AG04449 (cell line): ENCODE data around the gene TICAM2.

Experiments used
- CTCF ChIA-PET: fragments of 350-600 bp; formaldehyde crosslinking; extraction: SDS; loops from one replicate; lab custom pipeline; 2021; ENCODE audit warnings: antibody characterized with exemption; lab: Yijun Ruan, JAX
- POLR2A ChIA-PET: fragments of 400-600, 350-600 bp; formaldehyde crosslinking; extraction: SDS; loops from one replicate; lab custom pipeline; 2020; ENCODE audit warnings: antibody characterized with exemption, inconsistent platforms; lab: Yijun Ruan, JAX
- DNase-seq: peaks from one replicate; pipeline ENCODE4 v3.0.0-alpha.2; 2010; ENCODE audit warnings: low read depth, low spot score
- H3K4me3 ChIP-seq: 2 replicates; pipeline ENCODE4 v1.5.1; 2011; ENCODE audit warnings: low read depth, mild to moderate bottlenecking, control low read depth, low read length
- CTCF ChIP-seq: IDR thresholded peaks from one replicate; pipeline ENCODE4 v1.5.1; 2011; ENCODE audit warnings: mild to moderate bottlenecking, moderate library complexity, low read length, control low read depth, inconsistent platforms; ENCODE audit not compliant: insufficient read depth; ENCODE audit errors: missing control alignments

Gene TICAM2

DNA sequence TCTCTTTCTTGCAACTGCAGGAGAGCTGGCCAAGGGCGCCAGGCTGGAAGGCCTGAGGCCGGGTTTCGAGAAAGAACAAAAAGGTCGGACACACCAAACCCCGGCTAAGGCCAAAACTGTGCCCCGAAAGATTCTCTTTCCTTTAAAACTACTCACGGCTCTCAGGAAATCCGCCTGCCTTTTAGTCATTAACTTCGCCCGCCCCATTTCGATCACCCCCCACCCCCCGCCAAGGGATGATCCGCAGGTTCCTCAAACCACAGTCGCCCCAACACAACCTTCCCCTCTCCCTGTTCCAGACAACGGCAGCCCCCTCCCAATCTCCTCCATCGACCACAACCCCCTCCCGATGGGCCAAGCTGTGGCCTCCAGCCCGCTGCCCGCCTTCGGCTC lies 58.2 kb downstream of the TICAM2 start:
- TF ChIP-seq CTCF: no peak
- peak overlapping the region; percentile 78 for H3K4me3 ChIP-seq
- ChIA-PET POLR2A (interaction anchor here (1.0 to 2.5 kb wide), 10 partner anchors 12 to 178 kb away, joined by 3 to 10 read pairs (median 4); no protein-coding TSS in a partner anchor), CTCF (interaction anchor here (1.2 to 3.2 kb wide), 8 partner anchors 10 to 248 kb away, joined by 3 to 21 read pairs (median 4); partner anchors contain the start of gene CCDC112)
- DNase-seq: no peak

DNA sequence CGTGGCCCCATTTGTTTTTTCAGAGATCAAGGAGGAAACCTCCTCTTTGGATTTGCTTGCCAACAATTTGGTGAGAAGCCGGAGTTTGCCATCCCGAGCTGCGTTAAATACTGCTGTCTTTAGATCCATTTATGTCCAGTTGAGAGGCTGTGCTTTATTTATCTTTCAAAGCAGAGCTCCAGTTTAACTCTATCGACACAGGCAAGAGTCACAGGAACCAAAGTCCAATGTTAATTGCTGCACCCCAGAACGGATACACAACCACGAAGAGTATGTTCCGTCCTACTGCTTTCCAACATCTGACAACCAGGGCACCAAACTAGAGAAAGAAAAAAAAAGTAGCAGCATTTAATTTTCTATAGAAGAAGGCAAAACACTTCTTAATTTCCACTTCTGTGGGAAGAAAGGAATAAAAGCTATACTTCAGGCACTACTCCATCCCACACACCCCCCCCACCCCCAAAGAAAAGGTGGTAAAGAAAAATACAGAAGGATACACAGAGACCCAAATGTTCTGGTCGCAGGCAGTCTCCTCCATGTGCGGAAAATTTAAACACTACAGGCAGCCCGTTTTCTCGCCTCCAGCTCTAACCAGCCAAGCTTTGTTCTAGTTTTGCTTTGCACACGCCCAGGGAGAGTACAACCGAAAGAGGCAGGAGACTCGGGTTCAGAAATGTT lies 58.8 kb downstream of the TICAM2 start:
- ChIA-PET POLR2A (interaction anchor here (0.6 to 2.5 kb wide), 8 partner anchors 11 to 177 kb away, joined by 3 to 10 read pairs (median 4); no protein-coding TSS in a partner anchor), CTCF (interaction anchor here (0.9 to 3.2 kb wide), 10 partner anchors 11 to 247 kb away, joined by 3 to 21 read pairs (median 4); partner anchors contain the start of gene CCDC112)
- H3K4me3 ChIP-seq: peak overlapping the region; percentile 78
- no peak for DNase-seq
- TF ChIP-seq CTCF: no peak

DNA sequence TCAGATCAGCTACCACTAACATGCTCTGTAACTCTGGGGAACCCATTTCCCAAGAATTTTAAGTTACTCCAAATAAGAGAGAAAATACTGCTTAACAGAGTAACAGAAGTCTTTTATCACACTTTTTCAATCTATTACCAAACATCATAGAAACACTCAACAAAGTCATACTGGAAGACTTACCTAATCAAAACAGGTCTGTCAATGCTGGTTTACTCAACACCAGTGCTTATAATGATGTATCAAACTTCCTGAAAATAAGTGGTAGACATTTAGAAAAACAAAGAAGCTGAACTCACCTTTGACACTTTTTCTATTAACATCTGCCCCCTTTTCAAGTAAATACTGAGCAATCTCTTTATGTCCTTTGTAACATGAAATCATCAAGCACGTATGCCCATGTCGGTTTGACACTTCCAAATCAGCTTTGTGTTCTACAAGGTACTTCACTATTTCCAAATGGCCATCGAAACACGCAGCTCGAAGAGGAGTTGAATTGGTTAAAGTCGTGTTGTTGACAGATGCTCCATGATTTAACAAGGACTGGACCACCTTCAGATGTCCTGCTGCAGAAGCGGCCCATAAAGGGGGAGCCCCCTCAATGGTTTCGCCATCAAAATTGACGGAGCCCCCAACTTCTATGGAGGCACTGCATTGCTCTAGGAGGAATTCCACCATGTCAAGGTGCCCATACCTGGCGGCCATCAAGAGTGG lies 59.5 kb downstream of the TICAM2 start:
- no peak for DNase-seq
- TF ChIP-seq CTCF: no peak
- peak overlapping the region; percentile 78 for H3K4me3 ChIP-seq
- CTCF ChIA-PET: interaction anchor here (0.9 to 3.2 kb wide), 8 partner anchors 11 to 234 kb away, joined by 3 to 21 read pairs (median 4); no protein-coding TSS in a partner anchor
- POLR2A ChIA-PET: interaction anchor here (0.8 to 2.5 kb wide), 5 partner anchors 9 to 161 kb away, joined by 3 to 10 read pairs (median 4); no protein-coding TSS in a partner anchor

DNA sequence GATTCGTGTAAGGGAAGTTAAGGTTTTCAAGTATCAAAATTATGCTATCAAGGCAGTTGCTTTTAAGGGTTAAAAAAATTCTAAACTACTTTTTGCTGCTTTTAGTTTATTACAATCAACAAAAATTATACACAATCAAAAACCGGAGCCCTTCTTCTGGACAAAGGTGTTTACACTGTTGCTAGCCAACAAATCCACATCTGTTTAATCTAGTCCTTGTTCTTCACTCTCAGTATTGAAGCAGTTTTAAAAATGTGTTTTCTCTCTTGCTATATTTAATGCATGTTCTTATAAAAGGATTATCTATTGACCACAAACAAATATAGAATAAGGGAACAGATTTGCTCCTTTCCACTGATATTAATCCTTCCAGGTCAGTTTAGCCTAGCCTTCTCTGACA lies 60.2 kb downstream of the TICAM2 start:
- H3K4me3 ChIP-seq: peak overlapping the region; percentile 78
- POLR2A ChIA-PET: interaction anchor here (0.8 kb wide), 1 partner anchor 8 kb away, joined by 3 read pairs; no protein-coding TSS in a partner anchor
- CTCF ChIA-PET: interaction anchor here (1.2 kb wide), 1 partner anchor 10 kb away, joined by 3 read pairs; no protein-coding TSS in a partner anchor
- DNase-seq: no peak
- TF ChIP-seq CTCF: no peak

DNA sequence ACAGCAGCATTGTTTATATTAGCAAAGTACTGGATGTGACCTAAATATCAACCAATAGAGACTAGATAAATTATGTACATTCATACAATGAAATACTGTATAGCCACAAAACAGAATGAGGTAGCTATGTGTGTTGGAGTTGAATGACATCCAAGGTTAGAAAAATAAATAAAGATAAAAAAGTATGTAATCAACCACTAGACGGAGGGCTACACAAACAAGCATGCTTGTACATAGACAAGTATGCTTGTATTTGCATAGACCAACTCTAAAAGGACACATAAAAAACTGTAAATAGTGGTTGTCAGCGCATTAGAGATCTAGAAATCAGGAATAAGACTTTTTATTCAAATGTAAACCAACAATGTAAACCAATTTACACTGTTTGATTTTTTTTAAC lies 60.7 kb downstream of the TICAM2 start:
- no peak for TF ChIP-seq CTCF
- ChIA-PET CTCF (interaction anchor here (1.1 kb wide), 1 partner anchor 192 kb away, joined by 4 read pairs; no protein-coding TSS in a partner anchor), POLR2A (no interaction called here)
- H3K4me3 ChIP-seq: peak overlapping the region; percentile 78
- no peak for DNase-seq
